BLaER1 (cell line): ENCODE data around the gene ATAD1.
A peak's percentile ranks its signal among the peaks of the same experiment; 100 is the strongest.

Experiments used
- H3K27ac ChIP-seq: shearing (Covaris generic); formaldehyde crosslinking; 2 replicates; pipeline ENCODE4 v1.8.1; 2022
- H3K27me3 ChIP-seq: shearing (Covaris generic); formaldehyde crosslinking; 2 replicates; pipeline ENCODE4 v1.8.1; 2022
- H3K36me3 ChIP-seq: shearing (Covaris generic); formaldehyde crosslinking; 2 replicates; pipeline ENCODE4 v1.8.1; 2022
- H3K4me1 ChIP-seq: shearing (Covaris generic); formaldehyde crosslinking; 2 replicates; pipeline ENCODE4 v1.8.1; 2022
- H3K4me2 ChIP-seq: shearing (Covaris generic); formaldehyde crosslinking; 2 replicates; pipeline ENCODE4 v1.8.1; 2022
- H3K4me3 ChIP-seq: shearing (Covaris generic); formaldehyde crosslinking; 2 replicates; pipeline ENCODE4 v1.8.1; 2022
- H3K9ac ChIP-seq: shearing (Covaris generic); formaldehyde crosslinking; 2 replicates; pipeline ENCODE4 v1.8.1; 2022
- H3K9me3 ChIP-seq: shearing (Covaris generic); formaldehyde crosslinking; 2 replicates; pipeline ENCODE4 v1.8.1; 2022
- H4K20me1 ChIP-seq: shearing (Covaris generic); formaldehyde crosslinking; 2 replicates; pipeline ENCODE4 v1.8.1; 2022
- Cebpa-rat ChIP-seq: shearing (Covaris generic); IDR thresholded peaks from 2 replicates; pipeline ENCODE4 v1.8.1; 2022

The ATAD1 gene

DNA sequence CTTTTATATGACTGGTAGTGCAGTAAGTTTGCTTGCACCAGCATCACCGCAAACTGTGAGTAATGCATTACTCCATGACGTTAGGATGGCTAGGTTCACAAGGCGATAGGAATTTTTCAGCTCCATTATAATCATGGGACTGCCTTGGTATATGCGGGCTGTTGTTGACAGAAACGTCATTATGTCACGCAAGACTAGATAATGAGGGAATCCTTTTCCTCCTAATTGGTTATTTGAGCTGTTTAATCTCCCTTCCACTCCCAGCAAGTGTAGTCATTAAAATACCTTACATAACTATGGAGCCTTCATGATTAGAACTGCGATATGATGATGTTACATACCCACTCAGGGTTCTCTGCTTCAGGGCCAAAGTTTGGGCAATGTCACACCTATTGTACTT is 28.0 kb upstream of the ATAD1 start:
- no peak overlapping the region for H3K9ac ChIP-seq
- no peak overlapping the region for H3K4me2 ChIP-seq

DNA sequence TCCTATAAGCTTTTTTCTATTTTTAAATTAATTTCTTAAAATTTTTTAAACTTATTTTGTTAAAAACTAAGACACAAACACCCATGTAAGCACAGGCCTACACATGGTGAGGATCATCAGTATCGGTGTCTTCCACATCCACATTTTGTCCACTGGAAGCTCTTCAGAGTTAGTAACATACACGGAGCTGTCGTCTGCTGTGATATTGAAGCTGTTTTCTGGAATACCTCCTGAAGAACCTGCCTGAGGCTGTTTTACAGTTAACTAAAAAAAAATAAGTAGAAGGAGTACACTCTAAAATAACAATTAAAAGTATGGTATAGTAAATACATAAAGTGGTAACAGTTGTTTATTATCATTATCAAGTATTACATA is 27.6 kb upstream of the ATAD1 start:
- Histone ChIP-seq H3K4me3 (no peak overlapping the region), H3K36me3 (no peaks in the 10 kb centered on the region), H3K9me3 (no peaks in the 10 kb centered on the region), H3K4me1 (peaks cover 12% of the 10 kb centered on the region), H3K27me3 (no peaks in the 10 kb centered on the region), H3K4me2 (no peak overlapping the region), H4K20me1 (no peaks in the 10 kb centered on the region), H3K27ac (no peak overlapping the region), H3K9ac (no peak overlapping the region)
- no peak for TF ChIP-seq Cebpa-rat

More for the DNA sequence above, 28.0 kb upstream of the ATAD1 start:
- Histone ChIP-seq H3K36me3 (no peaks in the 10 kb centered on the region), H3K27ac (no peak overlapping the region), H3K4me3 (no peak overlapping the region), H3K9me3 (no peaks in the 10 kb centered on the region), H3K27me3 (no peaks in the 10 kb centered on the region), H4K20me1 (no peaks in the 10 kb centered on the region), H3K4me1 (peaks cover 16% of the 10 kb centered on the region)
- no peak for TF ChIP-seq Cebpa-rat

DNA sequence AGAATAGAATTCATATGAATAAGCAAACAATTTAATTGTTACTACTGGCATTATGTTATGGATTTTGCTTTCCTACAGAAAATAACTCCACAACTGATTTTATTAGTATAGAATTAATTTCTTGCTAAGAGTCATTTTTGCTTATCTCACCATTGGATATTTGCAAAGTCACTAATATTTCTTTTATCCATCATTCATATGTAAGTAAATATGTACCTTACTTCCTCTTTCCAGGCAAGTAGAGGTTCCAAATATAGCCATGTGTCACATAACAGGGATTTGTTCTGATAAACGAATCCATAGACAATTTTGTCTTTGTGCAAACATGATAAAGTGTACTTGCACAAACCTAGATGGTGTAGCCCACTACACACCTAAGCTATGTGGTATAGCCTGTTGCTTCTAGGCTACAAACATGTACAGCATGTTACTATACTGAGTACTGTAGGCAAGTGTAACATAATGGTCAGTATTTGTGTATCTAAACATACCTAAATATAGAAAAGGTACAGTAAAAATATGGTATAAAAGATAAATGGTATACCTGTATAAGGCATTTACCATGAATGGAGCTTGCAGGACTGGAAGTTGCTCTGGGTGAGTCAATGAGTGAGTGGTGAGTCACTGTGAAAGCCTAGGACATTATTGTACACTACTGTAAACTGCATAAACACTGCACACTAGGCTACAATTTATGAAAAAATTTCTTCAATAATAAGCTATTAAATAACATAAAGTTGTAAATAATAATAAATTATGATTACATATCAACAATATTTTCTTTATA is 27.0 kb upstream of the ATAD1 start:
- TF ChIP-seq Cebpa-rat: no peak
- Histone ChIP-seq H3K27ac (no peak overlapping the region), H3K27me3 (no peaks in the 10 kb centered on the region), H3K4me3 (no peak overlapping the region), H3K4me1 (peaks cover 6% of the 10 kb centered on the region), H3K36me3 (no peaks in the 10 kb centered on the region), H3K9ac (no peak overlapping the region), H3K9me3 (no peaks in the 10 kb centered on the region), H3K4me2 (no peak overlapping the region), H4K20me1 (no peaks in the 10 kb centered on the region)

DNA sequence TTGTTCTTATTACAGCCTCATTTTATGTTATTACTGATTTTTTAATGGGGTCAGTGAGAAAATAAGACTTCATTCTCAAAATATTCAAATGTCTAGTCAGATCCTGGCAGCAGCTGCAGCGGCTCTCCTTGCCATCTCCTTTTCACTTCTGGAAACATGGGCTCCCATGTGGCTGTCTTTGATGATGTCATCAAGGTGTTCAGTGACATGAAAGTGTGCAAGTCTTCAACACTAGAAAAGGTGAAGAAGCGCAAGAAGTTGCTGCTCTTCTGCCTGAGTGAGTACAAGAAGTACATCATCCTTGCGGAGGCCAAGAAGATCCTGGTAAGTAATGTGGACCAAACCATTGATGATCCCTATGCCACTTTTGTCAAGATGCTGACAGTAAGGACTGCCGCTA is 25.7 kb upstream of the ATAD1 start:
- H3K27me3 ChIP-seq: no peaks in the 10 kb centered on the region
- H3K4me1 ChIP-seq: peaks cover 5% of the 10 kb centered on the region; the same call in 1 of the 2 replicates
- no peak overlapping the region for H3K4me2 ChIP-seq
- no peaks in the 10 kb centered on the region for H3K36me3 ChIP-seq
- no peak overlapping the region for H3K4me3 ChIP-seq
- H3K27ac ChIP-seq: peak overlapping the region; percentile 35; the same call in 1 of the 2 replicates
- H3K9me3 ChIP-seq: no peaks in the 10 kb centered on the region
- no peak overlapping the region for H3K9ac ChIP-seq
- no peak for TF ChIP-seq Cebpa-rat
- no peaks in the 10 kb centered on the region for H4K20me1 ChIP-seq

DNA sequence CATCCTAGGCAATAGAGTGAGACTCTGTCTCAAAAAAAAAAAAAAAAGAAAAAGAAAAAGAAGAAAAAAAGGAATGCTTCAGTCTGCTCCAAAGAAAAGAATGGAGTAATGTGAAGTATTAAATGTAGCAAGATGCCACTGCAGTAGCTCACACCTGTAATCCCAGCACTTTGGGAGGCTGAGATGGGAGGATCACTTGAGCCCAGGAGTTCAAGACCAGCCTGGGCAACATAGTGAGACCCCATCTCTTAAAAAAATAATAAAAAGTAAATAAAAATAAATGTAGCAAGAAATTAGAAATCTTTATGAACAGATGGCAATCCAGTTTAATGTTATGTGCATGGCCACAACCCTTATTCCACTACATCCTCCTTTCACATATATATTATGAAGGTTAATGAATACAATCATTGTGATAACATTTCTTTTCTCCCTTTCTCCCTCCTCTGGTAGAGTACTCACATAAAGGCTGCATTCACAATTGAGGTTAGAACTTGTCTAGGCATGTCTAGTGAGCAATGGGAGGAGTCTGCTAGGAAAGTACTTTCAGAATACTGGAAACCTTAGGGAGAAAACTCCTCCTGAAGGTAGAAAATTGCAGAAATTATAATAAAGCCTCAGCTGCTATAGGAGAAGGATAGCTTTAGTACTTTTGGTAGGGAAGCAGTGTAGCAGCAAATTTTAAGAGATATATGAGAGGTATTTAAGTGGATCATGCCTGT is 24.9 kb upstream of the ATAD1 start:
- no peak overlapping the region for H3K9ac ChIP-seq
- peaks cover 5% of the 10 kb centered on the region; the same call in 1 of the 2 replicates for H3K4me1 ChIP-seq
- H3K27ac ChIP-seq: peak overlapping the region; percentile 35; the same call in 1 of the 2 replicates
- no peak for TF ChIP-seq Cebpa-rat
- no peaks in the 10 kb centered on the region for H3K9me3 ChIP-seq
- H3K4me3 ChIP-seq: no peak overlapping the region
- no peak overlapping the region for H3K4me2 ChIP-seq
- no peaks in the 10 kb centered on the region for H3K36me3 ChIP-seq
- H4K20me1 ChIP-seq: no peaks in the 10 kb centered on the region
- no peaks in the 10 kb centered on the region for H3K27me3 ChIP-seq

DNA sequence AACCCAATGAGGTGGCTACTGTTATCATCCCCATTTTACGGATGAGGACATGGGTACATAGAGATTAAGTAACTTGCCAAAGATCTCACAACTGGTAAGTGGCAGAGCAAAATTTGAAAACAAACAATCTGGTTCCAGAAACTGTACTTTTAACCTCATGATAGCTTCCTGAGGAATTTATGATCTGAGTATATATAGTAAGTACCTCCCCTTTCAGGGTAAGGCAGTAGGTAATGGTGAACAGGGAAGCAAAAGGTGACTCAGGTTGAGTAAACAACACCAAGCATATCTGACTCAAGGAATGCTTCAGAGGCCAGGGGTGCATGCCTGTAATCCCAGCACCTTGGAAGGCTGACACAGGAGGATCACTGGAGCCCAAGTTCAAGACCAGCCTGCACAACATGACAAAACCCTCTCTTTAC is 24.2 kb upstream of the ATAD1 start:
- no peak for TF ChIP-seq Cebpa-rat
- no peak overlapping the region for H3K4me2 ChIP-seq

DNA sequence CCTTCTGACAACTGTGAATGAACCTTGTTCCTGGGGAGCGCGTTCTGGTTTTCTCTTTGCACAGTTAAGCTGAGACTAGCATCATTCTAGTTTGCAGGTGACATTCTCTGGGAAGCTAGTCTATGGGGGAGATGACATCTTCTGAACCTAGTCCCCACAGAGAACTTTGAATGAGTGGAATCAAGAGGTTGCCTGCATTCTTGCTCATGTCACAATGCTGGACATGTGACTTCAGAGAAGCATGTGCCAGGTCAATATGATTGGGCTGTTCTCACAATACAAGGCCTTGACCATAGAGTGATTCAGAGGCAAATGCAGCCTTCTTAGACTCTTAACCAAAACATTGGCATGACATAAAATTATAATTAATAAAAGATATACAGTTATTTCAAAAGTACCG is 23.2 kb upstream of the ATAD1 start:
- Histone ChIP-seq H3K9ac (no peak overlapping the region), H3K4me3 (no peak overlapping the region), H3K27me3 (no peaks in the 10 kb centered on the region), H3K36me3 (no peaks in the 10 kb centered on the region), H4K20me1 (no peaks in the 10 kb centered on the region), H3K4me2 (no peak overlapping the region), H3K27ac (no peak overlapping the region), H3K9me3 (no peaks in the 10 kb centered on the region), H3K4me1 (peaks cover 5% of the 10 kb centered on the region; the same call in 1 of the 2 replicates)
- no peak for TF ChIP-seq Cebpa-rat

More for the DNA sequence above, 24.2 kb upstream of the ATAD1 start:
- H3K9ac ChIP-seq: no peak overlapping the region
- H4K20me1 ChIP-seq: no peaks in the 10 kb centered on the region
- no peaks in the 10 kb centered on the region for H3K27me3 ChIP-seq
- H3K36me3 ChIP-seq: no peaks in the 10 kb centered on the region
- 0 out of 2 replicates have a peak overlapping the region, but pooled peaks have one; percentile 3 for H3K27ac ChIP-seq
- H3K9me3 ChIP-seq: no peaks in the 10 kb centered on the region
- H3K4me1 ChIP-seq: peaks cover 5% of the 10 kb centered on the region; the same call in 1 of the 2 replicates
- H3K4me3 ChIP-seq: no peak overlapping the region

DNA sequence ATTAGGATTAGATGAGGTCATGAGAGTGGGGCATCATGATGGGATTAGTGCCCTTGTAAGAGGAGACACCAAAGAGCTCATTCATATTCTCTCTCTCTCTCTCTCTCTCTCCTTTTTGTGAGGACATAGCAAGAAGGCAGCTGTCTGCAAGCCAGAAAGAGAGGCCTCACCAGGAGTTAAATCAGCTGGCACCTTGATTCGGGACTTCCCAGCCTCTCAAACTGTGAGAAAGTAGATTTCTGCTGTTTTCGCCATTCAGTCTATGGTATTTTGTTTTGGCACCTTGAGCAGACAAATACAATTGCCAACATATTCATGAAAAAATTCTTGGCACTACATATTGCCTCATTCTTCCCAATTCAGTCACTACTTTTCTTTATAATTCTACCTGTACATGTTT is 20.6 kb upstream of the ATAD1 start:
- Histone ChIP-seq H3K4me3 (no peak overlapping the region), H3K4me1 (peaks cover 5% of the 10 kb centered on the region; the same call in 1 of the 2 replicates), H3K36me3 (no peaks in the 10 kb centered on the region), H3K9me3 (no peaks in the 10 kb centered on the region), H3K4me2 (no peak overlapping the region), H3K27me3 (no peaks in the 10 kb centered on the region), H4K20me1 (no peaks in the 10 kb centered on the region), H3K9ac (no peak overlapping the region), H3K27ac (no peak overlapping the region)
- TF ChIP-seq Cebpa-rat: no peak

DNA sequence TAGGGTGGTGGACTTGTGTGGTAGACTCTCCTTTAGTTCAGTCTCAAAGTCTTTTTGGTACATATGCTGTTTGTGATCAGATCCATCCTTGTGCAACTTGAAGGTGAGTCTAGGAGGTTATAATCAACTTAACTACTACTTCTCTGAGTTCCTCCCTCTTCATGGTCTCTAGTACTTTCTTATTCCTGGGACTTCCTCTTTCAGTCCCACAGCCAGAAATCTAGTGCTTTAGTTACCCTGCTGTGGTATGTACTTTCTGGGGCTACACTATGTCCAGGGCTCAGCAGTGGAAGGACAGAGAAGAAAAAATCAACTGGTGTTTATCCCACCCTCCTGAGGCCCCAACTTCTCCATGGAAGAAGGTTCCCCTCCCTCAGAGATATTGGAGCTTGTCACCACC is 19.4 kb upstream of the ATAD1 start:
- no peaks in the 10 kb centered on the region for H3K36me3 ChIP-seq
- no peak overlapping the region for H3K9ac ChIP-seq
- H3K4me3 ChIP-seq: no peak overlapping the region
- H3K9me3 ChIP-seq: no peaks in the 10 kb centered on the region
- TF ChIP-seq Cebpa-rat: no peak
- H3K27ac ChIP-seq: no peak overlapping the region
- no peaks in the 10 kb centered on the region for H3K4me1 ChIP-seq
- no peaks in the 10 kb centered on the region for H4K20me1 ChIP-seq
- H3K27me3 ChIP-seq: no peaks in the 10 kb centered on the region
- H3K4me2 ChIP-seq: no peak overlapping the region

DNA sequence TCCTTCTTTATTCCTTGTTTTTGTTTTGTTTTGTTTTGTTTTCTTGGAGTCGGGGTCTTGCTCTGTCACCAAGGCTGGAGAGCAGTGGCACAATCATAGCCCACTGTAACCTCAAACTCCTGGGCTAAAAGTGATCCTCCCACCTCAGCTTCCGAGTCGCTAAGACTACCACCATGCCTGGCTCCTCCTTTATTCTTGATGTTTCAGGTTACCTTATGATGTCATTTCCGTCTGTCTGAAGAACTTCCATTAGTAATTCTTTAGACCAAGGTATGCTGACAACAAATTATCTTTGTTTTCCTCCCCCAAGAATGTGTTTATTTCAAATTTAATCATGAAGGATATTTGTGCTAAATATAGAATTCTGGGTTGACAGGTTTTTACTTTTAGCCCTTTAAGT is 18.1 kb upstream of the ATAD1 start:
- no peaks in the 10 kb centered on the region for H3K27me3 ChIP-seq
- no peaks in the 10 kb centered on the region for H3K4me1 ChIP-seq
- no peak overlapping the region for H3K4me3 ChIP-seq
- no peak overlapping the region for H3K4me2 ChIP-seq
- H3K9ac ChIP-seq: no peak overlapping the region
- no peaks in the 10 kb centered on the region for H3K36me3 ChIP-seq
- no peak overlapping the region for H3K27ac ChIP-seq
- H4K20me1 ChIP-seq: no peaks in the 10 kb centered on the region
- no peak for TF ChIP-seq Cebpa-rat
- no peaks in the 10 kb centered on the region for H3K9me3 ChIP-seq
